ENCODE measurements around the gene CDK15.
"Not testable (repeated sequence)": the region's sequence is repeated elsewhere in the genome, so short reads cannot be mapped to it uniquely, and the experiment has no call there.

The CDK15 gene

DNA sequence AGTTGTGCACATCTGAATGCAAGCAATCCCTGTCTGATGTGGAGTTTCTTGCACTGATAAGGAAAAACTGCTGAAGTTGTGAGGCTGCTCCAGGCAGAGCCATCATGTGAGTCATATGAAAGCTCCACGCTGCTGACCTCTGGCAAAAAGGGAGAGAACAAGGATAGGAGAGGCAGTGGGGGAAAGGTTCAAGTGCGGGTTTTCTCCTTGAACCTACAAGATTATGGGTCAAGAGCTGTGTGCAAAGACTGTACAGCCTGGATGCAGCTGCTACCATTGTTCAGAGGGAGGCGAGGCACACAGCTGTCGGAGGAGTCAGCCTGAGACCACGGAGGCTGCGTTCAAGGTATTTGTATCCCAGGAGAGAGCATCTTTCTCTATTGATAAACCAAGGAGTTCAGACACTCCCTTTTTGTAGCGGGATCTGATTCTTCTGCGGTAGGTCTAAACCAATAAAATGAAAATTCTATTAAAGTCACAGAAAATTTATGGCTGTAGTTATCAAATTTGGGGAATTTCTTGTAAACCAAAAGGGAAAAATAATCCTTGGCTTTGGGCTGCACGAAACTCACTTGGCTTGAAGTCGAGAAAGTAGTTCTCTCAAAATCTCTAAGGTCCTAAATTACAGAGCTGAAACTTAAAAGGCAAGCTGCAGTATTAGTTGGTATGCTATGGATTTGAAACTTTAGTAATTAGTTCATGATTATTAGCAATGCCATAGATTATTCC is at the start of gene CDK15:
CDK15 (plus strand) TSS at position 96 of the 729 bp plus-strand sequence; CDS start at position 224, 128 bp downstream.
- no peak for DNase-seq

DNA sequence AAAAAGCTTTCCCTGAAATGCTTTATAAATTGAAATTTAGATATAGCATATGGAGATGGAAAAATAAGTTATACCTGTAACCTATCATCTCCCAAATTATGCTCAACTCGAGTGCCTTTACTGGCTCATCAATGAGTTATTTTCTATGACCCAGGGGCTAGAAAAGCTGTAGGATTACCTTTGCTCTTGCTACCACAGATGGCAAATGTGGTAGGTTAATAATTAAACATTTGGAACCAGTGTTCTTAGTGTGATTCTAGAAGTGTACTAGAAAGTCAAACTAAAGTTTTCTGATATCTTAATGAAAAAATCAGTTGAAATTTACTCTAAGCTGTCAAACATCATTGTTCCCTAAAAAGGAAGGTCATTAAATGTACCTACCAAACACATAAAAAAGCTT is 48.1 kb upstream of the CDK15 start:
- no peak for DNase-seq

DNA sequence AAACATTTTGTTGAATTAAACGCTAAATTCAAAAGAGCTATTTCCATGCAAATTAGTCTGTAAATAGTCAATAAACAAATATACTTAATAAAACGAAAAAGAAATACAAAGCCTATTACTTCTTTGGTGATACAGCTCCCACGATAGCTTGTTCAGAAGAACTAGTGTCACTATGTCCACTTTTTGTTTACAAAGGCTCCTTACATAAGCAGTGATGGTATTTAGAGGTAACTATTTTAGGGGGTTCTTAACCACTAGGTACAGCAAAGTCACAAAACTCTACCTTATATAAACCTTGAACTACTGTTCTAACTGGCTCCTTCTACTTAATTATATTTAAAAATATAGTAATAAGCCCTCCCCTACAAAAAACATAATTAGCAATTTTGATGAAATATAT is 47.5 kb upstream of the CDK15 start:
- no peak for DNase-seq

DNA sequence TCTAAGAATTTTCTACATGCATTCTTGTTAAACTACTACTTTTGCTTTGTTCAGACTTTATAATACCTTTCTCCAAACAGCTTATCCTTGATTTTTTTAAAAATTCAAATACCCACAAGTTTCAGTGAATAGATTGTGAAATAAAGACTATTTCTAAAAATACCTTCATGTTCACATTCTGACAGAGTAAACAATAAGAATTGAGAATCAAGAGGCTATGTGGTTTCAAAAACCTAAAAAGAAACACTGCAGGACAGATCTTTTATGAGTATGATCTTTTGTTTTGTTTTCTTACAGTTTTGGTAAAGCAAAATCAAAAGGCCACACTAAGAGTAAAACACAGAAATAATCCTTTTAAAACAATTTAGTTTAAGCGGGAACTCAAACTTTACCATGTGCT is 46.8 kb upstream of the CDK15 start:
- no peak for DNase-seq

DNA sequence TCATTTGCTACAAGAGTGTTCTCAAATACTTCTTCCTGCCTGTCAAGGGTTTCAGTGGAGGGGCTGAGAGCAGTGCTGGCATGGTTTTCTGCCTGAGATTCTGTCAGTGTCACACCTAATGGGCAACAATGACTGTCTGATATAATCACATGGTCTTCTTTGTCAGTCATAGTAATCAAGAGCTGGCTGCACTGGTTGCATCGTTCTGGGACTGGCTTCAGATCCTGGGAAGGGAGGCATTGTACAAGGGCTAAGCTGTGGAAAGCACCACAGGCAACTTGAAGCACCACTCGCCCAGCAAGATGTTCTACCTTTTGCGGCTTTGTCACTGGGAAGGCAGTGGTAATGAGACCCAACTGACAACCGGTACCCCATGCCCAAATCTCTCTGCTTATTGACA is 45.2 kb upstream of the CDK15 start:
- DNase-seq = no peak

DNA sequence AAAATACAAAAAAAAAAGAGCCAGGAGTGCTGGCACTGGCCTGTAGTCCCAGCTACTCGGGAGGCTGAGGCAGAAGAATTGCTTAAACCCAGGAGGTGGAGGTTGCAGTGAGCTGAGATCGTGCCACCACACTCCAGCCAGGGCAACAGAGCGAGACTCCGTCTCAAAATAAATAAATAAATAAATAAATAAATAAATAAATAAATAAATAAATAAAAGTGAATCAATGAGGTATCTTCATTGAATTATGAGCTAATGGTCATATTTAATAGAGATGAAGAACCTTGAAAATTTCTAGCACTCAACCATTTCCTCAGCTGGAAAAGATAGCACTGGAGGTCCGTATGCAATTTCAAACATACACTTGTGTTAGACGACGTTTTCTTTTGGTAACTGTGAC is 41.9 kb upstream of the CDK15 start:
- DNase-seq = not testable (repeated sequence)

DNA sequence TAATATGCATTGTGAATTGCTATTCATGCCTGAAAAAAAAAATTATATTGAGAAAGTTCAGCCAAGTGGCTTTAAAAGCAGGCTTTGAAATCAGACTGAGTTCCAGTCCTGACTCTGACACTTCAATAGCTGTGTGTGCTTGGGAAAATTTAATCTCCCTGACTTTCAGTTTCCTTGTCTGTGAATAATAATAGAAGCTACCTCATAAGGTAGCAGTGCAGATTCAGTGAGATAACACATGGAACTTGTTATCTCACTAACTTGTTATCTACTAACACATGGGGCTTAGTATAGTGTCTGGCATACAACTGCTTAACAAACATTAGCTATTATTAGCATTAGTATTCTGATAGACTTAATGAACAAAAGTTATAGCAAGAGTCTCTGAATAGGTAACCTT is 40.5 kb upstream of the CDK15 start:
- DNase-seq = no peak

DNA sequence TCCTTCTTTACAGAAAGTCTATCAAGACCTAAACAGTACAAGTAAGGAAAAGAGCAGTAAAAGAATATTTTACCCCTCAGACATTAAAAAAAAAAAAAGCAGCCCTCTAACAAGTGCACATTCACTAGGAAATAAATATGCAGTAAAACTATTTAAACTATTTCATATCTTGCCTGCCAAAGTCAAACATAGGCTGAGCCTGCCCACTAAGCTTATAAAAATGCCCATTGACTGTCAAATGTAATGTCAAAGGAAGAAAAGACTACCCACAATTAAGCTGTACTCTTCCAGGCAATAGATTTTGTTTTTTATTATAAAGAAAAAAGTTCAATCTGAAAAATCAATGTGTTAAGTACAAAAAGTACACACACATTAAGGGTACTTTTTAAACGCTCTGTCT is 37.4 kb upstream of the CDK15 start:
- no peak for DNase-seq

DNA sequence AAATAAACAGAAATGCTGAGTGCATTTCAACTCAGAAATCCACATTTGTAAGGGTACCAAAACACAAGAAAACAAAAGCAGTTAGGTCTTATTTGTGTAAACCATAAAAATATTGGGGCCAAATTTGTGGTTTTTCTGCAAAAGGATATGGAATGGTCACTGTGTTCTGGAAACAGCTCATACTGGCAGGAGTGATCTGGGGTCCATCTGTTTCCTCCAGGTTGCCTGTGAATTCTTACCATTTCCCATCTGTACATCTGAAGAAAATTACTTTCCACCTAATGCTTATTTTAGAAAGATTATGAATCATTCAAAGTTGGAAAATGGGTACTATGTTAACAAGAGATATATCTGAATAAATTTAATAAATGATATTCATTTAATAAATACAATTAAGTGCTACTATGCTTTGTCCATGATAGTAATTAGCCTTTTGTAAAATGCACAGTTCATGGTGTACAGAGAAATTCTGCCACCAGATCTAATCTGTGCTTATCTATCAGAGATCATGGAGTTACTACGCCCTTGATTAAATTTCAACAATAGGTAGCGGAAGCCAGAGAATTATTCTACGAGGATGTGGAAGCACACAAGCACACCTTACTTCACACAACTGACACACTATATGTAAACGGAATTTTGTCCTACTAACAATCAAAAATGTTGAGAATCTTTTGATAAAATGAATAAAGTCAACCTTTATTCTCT is 36.5 kb upstream of the CDK15 start:
- DNase-seq = no peak

DNA sequence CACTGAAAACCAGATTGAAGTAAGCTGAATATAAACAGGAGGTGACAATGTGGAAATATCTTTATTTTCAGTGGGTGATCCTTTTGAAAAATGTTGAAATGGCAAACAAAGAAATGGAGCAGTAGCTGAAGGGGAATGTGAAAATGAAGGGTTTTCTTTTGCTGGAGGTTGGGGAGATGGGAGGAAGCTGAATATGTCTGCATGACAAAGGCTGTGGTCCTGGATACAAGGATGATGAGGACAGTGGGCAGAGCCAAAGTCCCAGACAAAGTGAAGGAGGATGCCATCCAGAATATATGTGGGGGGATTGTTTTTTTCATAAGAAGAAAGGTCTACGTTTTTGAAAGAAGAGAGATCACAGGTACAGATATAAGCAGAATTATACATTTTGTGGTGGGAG is 32.3 kb upstream of the CDK15 start:
- no peak for DNase-seq

DNA sequence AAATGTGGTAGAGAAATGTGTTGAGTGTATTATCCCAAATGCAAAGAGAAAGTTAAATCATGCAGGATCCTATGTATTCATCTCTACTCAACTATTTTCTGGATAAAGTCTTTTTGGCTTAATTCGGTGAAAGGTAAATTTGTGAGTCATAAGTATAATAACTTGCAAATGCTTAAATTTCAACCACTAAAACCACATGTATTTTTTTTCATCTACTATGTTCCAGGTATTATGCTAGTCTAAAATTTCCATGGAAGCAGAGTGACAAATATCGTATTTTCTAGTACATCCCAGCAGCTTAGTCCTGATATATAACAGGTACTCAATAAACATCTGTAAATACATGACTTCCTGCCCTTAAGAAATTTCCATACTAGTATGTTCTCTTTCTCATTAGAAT is 31.8 kb upstream of the CDK15 start:
- DNase-seq = no peak

DNA sequence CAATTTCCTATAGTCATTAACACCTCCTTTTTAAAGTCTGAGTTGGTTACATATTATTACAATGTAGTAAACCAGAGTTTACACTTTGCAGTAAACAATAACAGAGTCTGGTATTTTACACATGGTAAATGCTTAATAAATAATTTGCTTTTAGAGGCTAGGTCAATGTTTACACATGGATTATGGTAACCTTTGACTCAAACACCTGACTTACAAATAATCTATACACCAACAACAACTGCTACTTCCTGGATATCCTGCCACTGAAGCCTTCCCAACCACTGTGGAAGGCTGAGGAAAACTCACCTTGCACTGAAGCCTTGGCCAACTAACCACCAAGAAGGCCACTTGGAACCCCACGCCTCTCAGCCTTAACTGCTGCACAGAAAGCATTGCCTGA is 31.0 kb upstream of the CDK15 start:
- no peak for DNase-seq

DNA sequence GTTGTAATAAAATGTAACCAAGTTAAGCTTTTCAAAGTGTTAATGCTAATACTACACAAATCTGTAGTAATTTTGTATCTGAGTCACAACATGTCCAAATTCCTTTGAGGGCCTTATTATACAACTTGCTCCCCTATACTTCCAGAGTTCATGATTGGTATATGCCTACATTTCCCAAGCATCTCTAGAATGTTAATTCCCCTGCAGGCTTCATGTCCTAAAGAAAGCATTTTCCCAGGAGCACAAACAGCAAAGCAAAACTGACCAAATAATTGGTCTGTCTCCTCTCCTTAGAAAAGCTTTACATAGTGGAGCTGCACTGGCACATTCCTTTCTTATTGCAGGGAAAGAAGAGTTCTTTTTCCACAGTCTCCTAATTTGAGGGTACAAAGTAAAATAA is 29.3 kb upstream of the CDK15 start:
- DNase-seq = no peak

DNA sequence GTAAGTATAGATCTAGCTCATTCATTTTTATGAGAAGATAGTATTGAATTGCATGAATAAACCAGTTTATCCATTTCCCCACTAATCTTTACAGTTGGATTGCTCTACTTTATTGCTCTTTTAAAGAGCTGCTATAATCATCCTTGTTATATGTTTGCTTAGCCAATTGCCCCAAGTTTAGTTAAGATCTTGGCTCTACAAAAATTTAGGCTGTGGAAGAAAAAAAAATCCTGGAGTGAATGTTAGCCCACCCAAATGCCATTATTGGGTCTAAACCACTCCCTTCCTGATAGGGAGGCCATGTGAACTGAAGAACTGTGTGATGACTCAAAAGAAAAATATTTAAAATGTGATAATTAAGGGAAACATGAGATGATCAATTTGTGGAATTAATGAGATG is 28.5 kb upstream of the CDK15 start:
- no peak for DNase-seq

DNA sequence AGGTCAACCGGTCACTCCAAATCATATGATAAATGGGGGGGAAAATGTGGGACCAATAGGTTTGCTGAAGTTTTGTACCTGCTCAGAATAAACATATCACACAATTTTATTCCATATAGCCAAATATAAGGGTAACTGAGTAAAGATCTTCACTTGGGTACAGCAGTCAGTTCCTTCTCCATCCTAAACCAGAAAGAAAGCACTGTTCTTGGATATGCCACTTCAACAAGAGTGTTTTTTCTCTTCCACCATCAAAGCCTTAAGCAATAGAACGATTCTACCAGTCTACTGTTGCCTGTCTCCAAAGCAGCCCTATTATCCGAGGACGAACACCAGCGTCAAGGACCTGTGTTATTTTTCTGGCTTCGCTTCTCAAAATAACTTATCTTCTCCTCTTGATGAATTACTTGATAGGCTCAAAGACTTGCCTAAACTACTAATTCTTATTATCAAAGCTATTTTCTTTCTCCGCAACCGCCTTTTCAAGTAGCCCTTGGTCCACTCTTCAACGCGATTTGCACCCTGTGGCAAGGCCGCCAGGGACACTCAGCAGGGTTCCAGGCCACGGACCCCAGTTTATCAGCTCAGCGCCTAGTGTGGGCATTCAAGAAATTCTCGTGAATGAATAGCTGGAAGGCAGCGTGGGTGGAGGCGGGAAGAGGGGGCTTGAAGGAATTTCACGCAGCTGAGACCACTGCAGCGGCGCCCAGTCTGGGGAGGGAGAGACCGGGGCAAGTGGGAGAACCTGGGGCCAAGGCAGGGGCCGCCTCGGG is 26.2 kb upstream of the CDK15 start:
- peak; percentile 58 for DNase-seq

DNA sequence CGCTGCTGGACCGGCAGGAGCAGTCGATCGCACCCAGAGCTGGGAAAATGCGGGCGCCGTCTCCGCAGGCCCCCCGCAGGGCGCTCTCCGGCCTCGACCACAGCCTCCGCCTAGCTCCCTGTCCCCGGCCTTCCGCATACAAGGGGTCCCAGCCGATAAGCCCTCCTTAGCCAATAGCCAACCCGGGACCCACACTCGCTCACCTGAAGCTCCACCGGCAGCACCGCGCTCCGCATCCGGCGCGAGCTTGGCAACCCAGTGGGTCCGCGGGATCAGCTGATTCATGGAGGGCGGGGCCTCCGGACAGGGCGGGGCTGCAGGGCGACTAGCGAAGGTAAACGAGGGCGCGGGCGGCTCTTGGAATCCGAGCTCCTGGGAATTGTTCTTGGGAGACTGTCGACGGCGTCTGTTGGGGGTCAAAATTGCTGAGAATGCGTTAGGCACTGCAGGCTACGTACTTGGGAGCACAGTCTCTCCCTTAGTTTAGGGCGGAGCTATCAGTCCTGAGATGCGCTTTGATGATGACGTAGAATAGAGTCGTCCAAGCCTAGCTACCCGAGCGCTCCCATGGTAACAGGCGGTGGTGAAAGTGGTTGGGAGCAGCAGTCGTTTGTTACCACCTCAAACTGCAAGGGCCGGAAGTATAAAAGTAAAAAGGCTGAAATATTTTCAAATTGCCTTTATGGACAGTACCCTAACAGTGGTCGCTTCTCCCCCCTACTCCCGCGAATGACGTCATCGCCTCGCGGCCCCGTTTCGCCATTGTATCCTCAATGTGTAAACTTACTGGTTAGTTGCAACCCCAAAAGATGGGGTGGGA is 25.5 kb upstream of the CDK15 start, which contains the start of gene ALS2:
ALS2 (minus strand) TSS at position 260 of the 820 bp plus-strand sequence. CDS start 12,048 bp downstream, outside the sequence.
- DNase-seq = peak; percentile 98

DNA sequence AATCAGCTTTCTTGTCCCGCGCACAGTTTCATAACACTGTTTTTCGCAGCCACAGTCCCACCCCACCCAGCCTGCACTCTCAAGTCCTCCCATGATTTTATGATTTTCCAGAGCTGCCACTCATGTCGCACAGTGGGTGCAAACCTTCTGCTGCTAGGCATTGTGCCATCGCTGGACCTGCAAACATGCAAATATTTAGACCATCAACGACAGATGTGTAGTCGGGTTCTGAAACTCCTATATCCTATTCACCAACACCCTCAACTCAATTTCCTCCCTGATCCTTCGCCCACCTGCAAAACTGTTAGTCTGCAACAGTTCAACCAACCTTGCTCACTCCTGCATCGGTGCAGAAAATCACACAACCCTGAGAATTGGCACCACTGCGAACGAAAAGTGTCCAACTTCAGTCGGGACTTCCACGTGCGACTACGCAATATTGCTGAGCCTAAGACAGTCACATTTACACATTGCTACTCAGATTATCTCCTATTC is 24.7 kb upstream of the CDK15 start:
- DNase-seq = peak; percentile 66

DNA sequence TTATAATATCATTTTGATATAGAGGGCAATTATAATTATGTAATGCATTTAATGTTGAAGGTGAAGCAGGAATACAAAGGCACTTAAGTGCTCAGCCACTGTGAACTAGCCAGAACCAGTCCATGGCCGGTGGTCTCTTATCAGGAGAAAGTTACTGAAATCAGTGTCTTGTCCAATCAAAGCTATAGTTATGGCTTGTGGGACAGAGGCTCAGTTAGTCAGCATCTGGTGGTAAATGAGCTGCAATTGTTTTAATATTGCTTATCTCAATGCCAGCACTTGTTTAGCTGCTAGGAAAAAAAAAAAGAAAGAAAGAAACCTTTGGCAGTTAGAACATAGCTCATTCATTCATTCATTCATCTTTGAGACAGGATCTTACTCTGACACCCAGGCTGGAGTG is 21.8 kb upstream of the CDK15 start:
- peak; percentile 90 for DNase-seq

DNA sequence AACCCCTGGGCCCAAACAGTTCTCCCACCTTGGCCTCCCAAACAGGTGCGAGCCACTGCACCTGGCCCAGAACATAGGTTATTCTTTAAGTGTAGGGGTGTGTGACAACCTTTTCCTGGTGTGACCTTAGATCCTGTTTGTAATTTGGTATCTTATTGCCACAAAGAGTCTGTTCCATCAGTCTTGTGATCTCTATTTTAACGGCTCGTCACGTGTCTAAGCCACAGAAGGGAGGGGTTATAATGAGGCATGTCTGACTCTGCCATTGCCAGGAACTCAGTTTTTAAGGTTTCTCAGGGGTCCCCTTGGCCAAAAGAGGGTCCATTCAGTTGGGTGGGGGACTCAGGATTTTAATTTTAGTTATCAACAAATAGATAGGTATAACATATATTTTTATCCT is 21.2 kb upstream of the CDK15 start:
- peak; percentile 93 for DNase-seq

DNA sequence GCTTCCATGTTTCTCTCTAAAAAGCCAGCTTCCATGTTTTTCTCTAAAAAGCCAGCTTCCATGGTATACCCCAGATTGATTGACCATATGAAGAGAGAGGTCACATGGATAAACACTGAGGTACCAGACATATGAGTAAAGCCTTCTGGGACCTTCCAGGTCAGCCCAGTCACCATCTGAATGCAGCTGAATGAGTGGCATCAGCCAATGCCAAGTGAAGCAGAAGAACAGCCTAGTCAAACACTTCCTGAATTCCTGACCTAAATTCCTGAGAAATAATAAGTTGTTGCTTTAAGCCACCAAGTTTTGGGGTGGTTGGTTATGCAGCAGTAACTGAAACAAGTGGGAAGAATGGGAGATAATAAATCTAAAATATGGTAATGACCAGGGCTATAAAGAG is 19.9 kb upstream of the CDK15 start:
- DNase-seq = no peak

DNA sequence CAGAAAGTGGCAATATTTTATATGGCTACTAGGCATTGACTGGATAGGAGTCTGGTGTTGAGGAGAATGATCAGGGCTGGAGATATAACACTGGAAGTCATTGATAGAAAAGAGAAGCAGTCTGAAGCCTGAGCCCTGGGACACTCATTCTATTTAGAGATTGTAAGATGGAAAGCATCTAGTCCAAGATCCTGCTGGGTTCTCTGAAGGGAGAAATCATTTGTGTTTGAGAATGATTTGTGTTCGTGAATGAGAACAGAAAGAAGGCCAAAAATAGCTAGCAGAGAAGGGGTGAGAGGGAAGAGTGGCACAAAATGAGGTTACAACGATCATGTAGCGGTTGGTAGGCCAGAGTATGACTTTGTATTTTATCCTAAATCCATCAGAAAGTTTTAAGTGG is 18.0 kb upstream of the CDK15 start:
- DNase-seq = no peak

DNA sequence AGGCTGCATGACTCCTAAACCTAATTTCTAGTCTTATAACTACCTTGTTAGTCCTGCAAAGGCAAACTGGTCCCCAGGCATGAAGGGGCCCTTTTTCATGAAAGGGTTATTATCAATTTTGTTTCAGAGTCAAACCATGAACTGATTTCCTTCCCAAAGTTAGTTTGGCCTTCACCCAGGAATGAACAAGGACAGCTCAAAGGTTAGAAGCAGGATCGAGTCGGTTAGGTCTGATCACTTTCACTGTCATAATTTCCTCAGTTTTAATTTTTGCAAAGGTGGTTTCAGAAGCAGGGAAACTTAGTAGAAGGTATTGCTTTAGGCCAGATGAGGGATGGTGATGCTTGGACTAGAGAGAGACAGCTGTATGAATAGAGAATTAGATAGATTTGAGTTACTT is 16.9 kb upstream of the CDK15 start:
- DNase-seq = no peak

DNA sequence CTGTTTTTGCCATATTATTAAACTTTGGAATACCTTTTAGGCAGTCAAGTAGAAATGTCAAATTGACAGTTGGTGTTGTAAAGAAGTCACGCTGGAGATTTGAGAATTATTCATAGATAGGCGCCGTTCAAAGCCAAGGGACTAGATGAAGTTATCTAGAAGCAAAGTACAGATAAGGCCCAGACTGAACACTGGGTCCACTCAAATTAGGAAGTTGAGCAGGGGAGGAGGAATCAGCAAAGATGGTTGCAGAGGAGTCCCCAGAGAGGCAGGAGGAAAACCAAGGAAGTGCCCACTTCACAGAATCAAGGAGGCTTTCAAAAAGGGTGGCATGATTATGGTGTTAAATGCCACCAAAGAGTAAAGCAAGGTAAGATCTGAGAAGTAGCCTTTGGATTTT is 16.0 kb upstream of the CDK15 start:
- DNase-seq = peak; percentile 64
